Measurements from ENCODE around the gene PCDHGB6.

Gene PCDHGB6

GRCh38 chr5:141419074-141419880 is 11.5 kb downstream of the PCDHGB6 start:
- DNase-seq (ENCODE audit: insufficient read length, low spot score) (no peak), FAIRE-seq (no peak)
- TF ChIP-seq CTCF (IDR thresholded peaks at IDR 0.05; ENCODE audit: insufficient read depth, missing control alignments): no peak

- no peak for FAIRE-seq
- TF ChIP-seq CTCF (IDR thresholded peaks at IDR 0.05; ENCODE audit: insufficient read depth, missing control alignments): no peak
- DNase-seq (ENCODE audit: insufficient read length, low spot score): no peak
These were observed 13.2 kb downstream of the PCDHGB6 start, which contains the start of gene PCDHGA11 for GRCh38 chr5:141420855-141421488. PCDHGA11 (plus strand) TSS chr5:141421051; CDS start chr5:141421228, 177 bp downstream.

- no peak for DNase-seq (ENCODE audit: insufficient read length, low spot score)
- no peak for FAIRE-seq
- no peak for TF ChIP-seq CTCF (IDR thresholded peaks at IDR 0.05; ENCODE audit: insufficient read depth, missing control alignments)
These were observed 13.7 kb downstream of the PCDHGB6 start for GRCh38 chr5:141421489-141421855.

GRCh38 chr5:141422742-141423291 is 15.0 kb downstream of the PCDHGB6 start:
- DNase-seq (ENCODE audit: insufficient read length, low spot score): no peak
- no peak for TF ChIP-seq CTCF (IDR thresholded peaks at IDR 0.05; ENCODE audit: insufficient read depth, missing control alignments)
- no peak for FAIRE-seq

GRCh38 chr5:141427783-141428426 is 20.1 kb downstream of the PCDHGB6 start:
- DNase-seq (ENCODE audit: insufficient read length, low spot score): no peak
- FAIRE-seq: no peak
- no peak for TF ChIP-seq CTCF (IDR thresholded peaks at IDR 0.05; ENCODE audit: insufficient read depth, missing control alignments)

- FAIRE-seq: no peak
- TF ChIP-seq CTCF (IDR thresholded peaks at IDR 0.05; ENCODE audit: insufficient read depth, missing control alignments): no peak
- no peak for DNase-seq (ENCODE audit: insufficient read length, low spot score)
These were observed 22.7 kb downstream of the PCDHGB6 start, which contains the start of gene PCDHGA12 for GRCh38 chr5:141430332-141431113. PCDHGA12 (plus strand) TSS chr5:141430507; CDS start chr5:141430760, 253 bp downstream.

Data from D721Med (cell line).